NCI-H128 (cell line): Measurements from ENCODE around the gene RBM18.

ENCODE experiments used
- DNase-seq: peaks from one replicate; lab custom pipeline; 2025; ENCODE audit not compliant: unreplicated experiment; lab: John Stamatoyannopoulos, UW

RBM18 gene

DNA sequence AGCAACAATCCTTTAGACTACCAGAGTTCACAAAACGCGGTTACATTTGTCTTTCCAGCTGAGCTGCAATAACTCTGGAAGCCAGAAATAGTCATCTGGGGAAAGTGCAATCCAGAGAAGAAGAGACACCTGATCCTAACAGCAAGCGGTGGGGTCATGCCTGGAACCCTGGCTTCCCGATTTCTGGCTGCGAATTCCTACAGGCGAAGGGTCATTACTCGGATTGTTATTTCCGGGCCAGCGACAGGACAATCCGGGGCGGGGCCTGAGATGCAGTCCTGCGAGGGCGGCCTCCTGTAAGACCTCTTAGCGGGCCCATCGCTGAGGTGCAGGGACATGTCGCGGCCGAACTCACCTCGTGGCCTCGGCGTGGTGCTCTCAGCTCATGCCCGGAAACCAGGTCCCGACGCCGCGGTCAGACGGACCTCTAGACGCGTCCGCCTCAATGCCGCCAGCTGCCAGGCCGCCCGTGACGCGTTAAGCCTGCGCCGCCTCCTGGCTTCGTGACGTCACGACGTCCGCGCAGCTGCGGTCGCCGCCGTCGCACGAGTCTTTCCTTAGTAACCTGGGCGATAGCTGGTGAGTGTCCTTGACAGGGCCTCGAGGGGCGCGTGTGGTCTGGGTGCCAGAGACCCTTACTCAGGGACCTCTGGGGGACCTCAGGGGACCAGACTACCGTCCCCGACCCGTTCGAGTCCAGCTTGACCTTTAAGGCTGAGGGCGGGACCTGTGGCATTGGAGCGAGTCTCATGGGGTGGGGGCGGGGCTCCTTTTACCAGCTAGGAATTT, at the start of gene RBM18, which contains the start of gene MRRF:
TSS of gene RBM18 (minus strand) at position 481 of the 789 bp plus-strand sequence. CDS start 3,348 bp downstream, outside the sequence.
TSS of gene MRRF (plus strand) at position 523 of the 789 bp plus-strand sequence. CDS start 6,010 bp downstream, outside the sequence.
- DNase-seq = peak; percentile 68

- DNase-seq = no peak
Measured at GRCh38 chr9:122314165-122314564, 49.5 kb upstream of the RBM18 start.

DNA sequence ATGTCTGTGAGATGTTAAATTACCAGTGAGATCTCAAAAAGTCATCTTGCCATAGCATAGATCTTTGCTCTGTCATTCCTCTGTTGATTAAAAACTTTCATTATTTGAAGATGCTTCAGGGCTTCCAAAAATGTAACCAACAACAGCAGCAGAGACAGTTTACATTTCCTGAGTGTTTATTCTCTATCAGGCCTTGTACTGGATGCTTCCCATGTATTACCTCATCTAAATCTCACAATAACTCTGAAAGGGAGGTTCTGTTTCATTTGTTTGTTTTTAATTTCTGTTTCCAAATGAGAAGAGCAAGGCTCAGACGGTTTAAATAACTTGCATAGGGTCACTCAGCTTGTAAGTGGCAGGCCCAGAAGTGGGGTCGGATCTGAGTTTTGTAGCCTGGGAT, 45.2 kb upstream of the RBM18 start:
- DNase-seq = no peak

DNA sequence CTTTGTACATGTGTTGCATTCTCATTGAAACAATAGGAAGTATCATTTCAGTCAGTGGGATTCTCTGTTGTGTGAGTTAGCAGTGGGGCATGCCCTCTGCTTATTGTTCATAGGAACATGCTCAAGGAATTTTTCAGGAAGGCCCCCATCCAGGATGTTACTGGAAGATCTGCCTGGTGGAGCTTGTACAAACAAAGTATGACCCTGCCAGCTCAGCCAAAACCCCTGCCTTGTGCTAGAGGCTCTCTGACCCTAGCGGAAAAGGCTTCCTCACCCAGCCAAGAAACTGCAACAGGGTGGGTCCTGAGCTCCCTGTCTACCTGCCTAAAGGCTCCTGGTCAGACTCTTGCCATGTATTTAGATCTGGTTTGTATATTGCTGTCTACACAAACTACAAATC, 43.3 kb upstream of the RBM18 start:
- DNase-seq = no peak

- DNase-seq = no peak
Measured at GRCh38 chr9:122307061-122307460, 42.4 kb upstream of the RBM18 start.

DNA sequence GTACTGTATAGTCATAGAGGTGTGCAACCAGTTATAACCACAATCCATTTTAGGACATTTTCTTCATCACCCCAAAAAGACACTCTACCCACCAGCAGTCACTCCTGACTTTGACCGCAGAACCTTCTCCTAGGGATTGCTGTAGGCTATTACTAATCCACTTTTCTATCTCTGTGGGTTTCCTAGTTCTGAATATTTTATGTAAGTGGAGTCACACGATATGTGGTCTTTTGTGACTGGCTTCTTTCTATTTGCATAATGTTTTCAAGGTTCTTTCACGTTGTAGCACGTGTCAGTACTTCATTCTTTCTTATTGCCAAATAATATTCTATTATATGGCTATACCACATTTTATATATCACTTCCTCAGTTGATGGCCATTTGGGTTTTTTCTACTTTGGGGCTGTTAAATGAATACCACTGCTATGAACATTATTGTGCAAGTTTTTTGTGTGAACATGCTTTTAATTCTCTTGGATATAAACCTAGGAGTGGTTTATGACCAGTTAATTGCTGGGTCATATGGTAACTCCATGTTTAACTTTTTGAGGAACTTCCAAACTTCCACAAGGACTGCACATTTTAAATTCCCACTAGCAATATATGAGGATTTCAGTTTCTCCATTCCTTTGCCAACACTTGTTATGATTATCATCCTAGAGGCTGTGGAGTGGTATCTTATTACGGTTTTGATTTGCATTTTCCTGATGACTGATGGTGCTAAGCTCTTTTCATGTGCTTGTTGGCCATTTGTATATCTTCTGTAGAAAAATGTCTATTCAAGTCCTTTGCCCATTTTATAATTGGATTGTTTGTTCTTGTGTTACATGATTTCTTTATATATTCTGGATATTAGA, 37.8 kb upstream of the RBM18 start:
- no peak for DNase-seq

GRCh38 chr9:122297512-122297911, 32.9 kb upstream of the RBM18 start:
- DNase-seq = no peak

GRCh38 chr9:122294531-122294930, 29.9 kb upstream of the RBM18 start:
- DNase-seq = no peak

- DNase-seq = no peak
Measured at GRCh38 chr9:122291458-122291857, 26.8 kb upstream of the RBM18 start.

- no peak for DNase-seq
Measured at GRCh38 chr9:122287214-122287720, 22.6 kb upstream of the RBM18 start.

GRCh38 chr9:122286764-122287163, 22.1 kb upstream of the RBM18 start:
- no peak for DNase-seq

- DNase-seq = no peak
Measured at GRCh38 chr9:122281368-122281767, 16.7 kb upstream of the RBM18 start.

- no peak for DNase-seq
Measured at GRCh38 chr9:122277285-122277897, 12.8 kb upstream of the RBM18 start.

- DNase-seq = no peak
Measured at GRCh38 chr9:122276096-122276495, 11.5 kb upstream of the RBM18 start.

DNA sequence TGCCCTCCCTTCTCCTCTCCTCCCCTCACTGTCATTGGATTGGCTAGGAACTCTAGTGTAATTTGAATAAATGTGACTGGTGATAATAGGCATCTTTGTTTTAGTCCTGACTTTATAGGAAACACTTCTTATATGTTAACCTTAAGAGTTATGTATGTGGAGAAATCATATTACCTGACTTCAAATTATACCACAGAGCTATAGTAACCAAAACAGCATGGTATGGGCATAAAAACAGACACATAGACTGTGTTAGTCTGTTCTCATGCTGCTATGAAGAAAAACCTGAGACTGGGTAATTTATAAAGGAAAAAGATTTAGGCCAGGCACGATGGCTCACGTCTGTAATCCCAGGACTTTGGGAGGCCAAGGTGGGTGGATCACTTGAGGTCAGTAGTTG, 9.4 kb upstream of the RBM18 start:
- DNase-seq = no peak

DNA sequence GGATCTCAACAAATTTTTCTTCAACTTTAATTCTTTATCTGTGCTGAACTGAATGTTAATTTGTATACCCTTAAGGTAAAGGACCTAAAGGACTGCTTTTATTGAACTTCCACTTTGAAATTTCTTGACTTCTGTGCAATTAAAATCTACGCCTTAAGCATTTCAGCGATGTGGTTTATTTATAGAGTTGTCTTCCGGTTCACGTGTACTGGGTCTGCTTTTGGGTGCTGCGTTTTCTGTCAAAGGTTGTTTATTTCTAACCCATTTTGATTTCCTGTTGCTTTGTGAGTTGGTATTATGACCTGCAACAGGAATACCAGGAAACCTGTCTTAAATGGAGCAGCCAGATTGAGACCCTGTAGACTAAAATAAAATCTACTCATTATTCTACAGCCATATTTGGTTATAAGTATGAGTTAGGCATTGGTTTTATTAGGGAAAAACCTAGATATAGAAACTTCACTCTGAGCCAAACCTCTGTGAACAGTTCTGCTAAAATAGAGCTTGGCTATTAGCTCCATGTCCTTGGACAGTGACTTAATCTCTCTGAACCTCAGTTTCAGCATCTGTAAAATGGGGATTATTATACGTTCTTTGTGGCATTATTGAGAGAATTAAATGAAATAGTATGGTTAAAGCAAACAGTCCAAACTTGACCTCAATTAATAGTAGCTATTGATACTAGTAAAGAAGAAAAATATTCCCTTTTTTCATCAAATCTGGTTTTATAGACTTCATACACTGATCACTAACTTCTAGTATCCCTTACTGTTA, 3.6 kb upstream of the RBM18 start:
- DNase-seq = no peak

DNA sequence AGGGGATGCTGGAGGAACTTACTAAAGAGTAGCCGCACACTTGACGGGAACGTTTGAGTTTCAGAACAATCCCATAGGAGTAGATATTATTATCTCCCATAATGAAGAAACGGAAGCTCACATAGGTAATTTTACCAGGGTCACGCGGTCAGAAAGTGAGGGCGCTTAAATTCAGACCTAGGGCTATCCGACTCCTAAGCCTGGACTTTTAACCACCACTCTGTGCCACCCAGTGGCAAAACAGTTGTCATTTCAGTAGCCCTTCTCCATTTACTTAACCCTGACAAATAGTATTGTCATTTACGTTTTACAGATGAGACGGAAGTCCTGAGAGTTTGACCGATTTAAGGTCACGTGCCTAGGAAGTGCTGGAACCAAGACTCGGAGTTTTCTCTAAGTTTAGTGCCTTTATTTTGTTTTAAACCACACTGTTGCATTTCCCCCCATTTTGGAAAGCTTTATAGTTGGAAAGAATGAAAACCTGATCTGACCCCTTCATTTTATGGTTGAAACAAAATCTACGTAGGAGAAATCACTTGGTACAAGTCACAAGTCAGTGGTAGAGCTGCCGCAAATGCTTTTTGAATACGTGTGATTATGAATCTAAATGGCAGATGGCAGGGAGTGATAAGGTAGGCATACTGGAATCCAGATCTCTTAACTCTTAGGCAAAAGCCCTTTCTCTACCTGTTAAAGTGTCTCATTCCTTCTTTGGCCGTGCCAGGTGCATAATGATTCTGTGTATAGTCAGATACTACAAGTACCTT, 692 bp upstream of the RBM18 start:
- no peak for DNase-seq

DNA sequence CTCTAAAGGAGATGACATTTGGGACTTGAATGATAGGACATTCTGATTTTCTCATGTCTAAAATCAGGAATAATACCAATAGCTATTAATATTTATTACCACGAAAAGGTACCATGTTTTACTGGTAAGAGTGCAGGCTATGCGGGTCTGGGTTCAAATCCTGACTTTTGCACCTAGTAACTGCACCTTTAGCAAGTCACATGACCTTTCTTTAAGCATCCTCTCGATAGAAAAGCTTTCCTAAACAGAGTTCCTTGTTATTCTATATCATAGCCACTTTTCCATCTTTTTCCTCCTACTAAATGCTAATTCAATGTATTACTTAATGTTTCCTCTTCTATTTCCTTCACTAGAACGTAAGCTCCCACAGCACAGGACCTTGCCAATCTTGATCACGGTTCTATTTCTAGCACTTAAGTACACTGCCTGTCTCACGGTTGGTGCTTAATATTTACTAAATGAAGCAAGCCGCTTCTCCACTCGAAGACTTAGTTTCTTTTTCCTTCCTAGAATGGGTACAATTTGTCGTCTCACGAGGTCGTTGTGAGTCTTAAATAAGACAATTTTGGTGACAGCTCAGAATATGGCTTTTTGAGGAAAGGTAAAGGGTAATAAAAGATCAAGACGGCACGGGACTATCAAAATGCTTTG, 816 bp downstream of the RBM18 start:
- no peak for DNase-seq

- no peak for DNase-seq
Measured at GRCh38 chr9:122262073-122262472, 2.6 kb downstream of the RBM18 start.
